NCI-H2107 (cell line): ENCODE results near the gene DLEU7.

ENCODE experiments used
- DNase-seq: peaks from one replicate; lab custom pipeline; 2025; lab: John Stamatoyannopoulos, UW

DLEU7 gene

DNA sequence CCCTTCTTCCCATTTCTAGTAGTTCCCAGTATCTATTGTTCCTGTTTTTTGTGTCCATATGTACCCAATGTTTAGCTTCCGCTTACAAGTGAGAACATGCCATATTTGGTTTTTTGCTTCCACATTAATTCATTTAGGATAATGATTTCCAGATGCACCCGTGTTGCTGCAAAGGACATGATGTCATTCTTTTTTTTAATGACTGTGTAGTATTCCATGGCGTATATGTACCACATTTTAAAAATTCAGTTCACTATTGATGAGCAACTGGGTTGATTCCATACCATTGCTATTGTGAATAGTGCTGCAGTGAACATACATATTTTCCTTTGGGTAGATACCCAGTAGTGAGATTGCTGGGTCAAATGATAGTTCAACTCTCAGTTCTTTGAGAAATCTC is 50.5 kb downstream of the DLEU7 start:
- DNase-seq, result no peak

DNA sequence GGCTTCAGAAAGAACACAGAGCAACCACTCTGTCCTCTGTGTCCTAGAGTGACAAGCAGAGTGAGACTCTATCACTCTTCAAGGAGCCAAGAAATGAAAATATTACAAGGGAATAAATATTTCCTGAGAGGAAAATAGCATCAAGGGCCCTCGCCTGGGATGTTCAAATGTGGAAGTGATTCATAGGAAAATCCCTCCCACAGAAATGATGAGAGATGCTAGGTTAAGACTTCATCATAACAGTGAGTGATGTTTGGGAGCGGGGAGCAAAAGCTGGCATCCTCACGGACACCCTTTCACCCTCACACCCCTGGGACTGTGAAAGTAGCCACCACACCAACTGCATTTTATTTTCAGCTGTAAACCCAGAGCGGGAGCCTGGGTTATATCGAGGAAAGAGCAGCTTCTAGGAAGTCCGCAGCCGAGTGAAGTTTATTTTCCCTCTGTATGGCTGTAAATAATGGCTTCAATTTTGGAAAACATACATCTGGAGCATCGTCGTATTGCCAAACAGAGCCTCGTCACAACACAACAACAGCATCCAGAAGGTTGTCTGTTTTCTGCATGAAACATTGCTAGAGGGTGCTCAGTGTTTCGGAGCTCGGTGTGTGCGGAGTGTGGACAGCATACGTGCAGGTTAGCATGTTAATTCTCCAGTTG is 54.8 kb downstream of the DLEU7 start:
- no peak for DNase-seq

DNA sequence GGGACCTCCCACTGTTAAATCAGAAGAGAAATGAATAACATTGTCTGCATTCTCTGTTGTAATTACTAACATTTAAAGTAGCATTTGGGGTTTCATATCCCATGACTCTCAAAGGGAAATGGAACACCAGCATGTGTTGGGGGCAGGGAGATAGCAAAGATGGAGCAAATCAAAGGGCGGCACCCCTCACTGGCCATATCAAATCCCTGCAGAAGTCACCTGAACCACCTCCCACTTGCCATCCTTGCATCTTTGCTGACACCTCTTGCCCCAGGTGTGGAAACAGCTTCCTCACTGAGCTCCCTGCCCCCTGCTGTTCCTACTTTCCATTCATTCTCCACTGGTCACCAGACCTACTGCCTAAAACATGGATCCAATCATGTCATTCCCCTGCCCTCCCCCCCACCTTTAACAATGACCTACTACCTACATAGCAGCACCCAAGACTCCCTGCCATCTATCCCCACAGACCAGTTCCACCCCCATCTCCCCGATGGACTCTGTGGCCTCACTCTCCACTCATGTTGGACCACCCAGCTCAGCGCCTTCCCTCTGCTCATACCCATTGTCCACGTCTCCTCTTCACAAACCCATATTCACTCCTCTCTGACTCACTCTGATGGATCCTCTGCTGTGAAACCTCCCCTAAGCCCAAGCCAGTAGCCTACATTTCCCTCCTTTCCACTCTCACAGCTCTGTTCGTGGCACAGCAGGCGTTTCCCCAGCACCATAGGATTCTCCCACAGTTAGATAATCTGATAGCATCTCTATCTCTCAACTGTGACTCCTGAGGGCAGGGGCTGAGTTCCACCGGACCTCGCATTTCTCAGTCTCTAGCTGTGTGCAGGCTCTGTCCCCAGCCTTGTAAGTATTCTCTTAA is 55.9 kb downstream of the DLEU7 start:
- no peak for DNase-seq

DNA sequence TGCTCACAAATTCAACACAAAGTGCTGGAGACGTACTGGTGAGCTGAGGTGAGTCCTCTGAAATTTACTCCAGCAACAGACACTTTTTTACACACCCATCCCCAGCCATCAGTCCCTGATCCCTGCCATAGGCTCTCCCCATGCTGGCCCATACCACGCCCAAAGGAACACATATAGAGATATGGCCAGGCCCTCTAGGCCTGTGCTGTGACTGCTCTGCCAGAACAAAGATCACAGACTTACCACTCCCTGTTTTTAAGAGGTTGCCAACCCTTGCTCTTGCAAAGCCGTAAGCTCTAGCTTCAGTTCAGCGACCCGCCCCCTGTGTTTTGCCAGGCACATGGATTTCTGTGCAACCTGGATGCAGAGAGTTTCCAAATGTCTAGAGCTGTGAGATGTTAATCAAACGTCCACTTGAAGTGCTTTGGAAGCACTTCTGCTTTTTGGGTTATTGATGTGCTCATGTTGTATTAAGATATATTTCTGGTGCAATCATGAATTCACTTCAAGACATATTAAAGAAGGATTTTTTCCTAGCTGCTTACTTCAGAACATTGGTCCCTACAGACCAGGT is 59.7 kb downstream of the DLEU7 start:
- no peak for DNase-seq

DNA sequence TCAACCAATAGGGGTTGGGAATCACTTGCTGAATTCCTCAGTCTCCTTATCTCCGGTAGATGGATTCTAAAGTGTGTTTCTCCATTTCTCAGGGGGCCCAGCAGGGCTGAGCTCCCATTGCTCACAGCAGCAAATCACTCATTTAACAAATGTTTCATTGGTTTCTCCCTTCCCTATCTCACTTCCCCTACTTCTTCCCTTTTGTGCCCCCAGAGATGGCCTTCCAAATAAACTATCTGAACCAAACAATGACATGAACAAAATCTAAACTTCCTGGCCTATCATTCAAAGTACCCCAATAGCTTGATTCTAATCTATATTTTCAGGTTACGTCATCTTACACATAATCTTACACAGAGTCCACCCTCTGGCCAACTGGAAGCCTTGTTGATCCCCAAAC is 60.4 kb downstream of the DLEU7 start:
- no peak for DNase-seq

DNA sequence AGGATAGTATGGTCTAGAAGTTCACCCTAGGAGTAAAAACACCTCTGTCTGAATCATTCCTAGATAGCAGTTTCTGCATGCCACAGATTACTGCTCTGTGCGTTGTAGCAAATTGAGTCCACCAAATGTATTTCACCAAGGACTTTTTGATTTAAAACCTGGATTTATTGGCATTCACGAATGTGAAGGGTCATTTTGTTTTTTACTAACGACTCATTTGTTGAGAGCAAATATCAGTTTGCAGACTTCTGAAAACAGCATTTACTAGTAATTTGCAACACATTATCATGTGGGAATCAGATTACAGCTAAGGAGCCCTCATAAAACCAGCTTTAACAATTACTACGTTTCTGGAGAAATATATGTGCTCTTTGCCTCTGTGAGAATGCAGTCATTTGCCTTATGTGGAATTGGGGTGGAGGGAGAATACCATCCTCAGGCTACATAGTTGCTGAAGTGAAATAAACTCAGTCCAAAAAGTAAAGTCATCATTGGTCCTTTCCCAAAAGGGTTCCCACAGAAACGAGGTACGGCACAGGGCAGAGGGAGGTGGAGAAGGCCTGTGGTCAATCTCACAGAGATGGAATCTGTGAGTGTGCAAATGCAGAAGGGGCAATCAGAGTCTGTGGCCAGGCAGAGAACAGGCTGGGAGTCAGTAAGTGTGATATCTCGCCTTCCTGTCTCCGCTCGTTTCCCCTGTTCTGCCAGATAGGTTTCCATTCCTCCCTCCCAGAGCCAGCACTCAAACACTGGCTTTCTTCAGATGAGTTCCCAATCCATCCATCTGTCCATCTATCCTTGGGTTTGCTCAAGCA is 63.1 kb downstream of the DLEU7 start:
- DNase-seq, result no peak

DNA sequence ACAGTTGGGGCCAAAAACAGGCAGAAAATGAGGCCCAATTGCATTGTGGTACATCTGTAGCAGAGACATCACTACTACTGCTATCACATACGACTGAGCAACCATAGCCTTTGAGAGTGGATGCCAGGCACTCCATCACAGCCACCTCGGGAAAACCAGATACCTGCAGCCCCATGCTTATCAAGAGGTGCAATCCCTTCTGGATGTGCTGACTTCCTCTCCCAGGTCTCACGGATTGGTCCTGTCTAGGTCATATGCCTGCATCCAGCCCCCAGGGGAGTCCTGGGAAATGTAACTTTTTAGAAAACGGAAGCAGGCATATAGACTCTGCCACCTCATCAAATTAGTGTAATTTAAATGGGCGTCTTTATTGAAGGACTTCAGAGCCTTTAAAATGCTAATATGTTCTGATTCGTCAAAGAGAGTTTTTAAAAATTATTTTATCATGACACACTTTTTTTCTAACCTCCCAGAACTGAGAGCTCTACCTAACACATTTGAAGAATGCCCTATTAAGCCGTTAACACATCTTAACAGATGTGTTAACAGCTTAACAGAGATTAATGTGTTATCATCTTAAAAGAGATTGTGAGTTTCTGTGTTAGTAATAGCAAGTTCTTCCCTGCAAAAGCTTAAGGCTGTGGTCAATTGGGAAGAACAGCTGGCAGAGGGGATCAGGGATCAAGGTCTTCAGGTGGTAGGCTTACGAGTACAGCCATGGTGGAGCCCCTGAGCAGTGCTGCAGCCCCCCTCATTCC is 63.9 kb downstream of the DLEU7 start:
- DNase-seq, result no peak
